Endothelial cell of umbilical vein (primary cell): ENCODE data around the gene MATN1. TPM values are rescaled to one million over a fixed set of nuclear protein-coding genes. Genes with fewer than 3 reads are reported as not detected.

ENCODE experiments used
- BruUV-seq: library from RNA; stranded (reverse); fragments of 400-500 nt; replicated peaks from 2 replicates; lab custom pipeline; 2021; lab: Mats Ljungman, UMichigan
- CTCF ChIA-PET: fragments of 300-600, 350-600 bp; sonication (Branson Sonifier 250); formaldehyde crosslinking; loops from one replicate; lab custom pipeline; 2021; ENCODE audit warnings: antibody characterized with exemption, inconsistent platforms; lab: Charles Lee
- POLR2A ChIA-PET: fragments of 300-600, 350-600 bp; sonication (Branson Sonifier 250); formaldehyde crosslinking; loops from one replicate; lab custom pipeline; 2021; ENCODE audit warnings: antibody characterized with exemption, inconsistent platforms; lab: Charles Lee
- DNase-seq: peaks from one replicate; pipeline ENCODE4 v3.0.0-alpha.2; 2011; ENCODE audit warnings: low read depth, low spot score
- FAIRE-seq: peaks from 2 replicates; lab custom pipeline; 2011; peaks lifted over from hg19 to GRCh38; lab: Jason Lieb, UNC
- H2AFZ ChIP-seq: 2 replicates; pipeline ENCODE4 v1.6.0; 2012; ENCODE audit warnings: low read depth, low read length, control low read depth, inconsistent platforms
- H3K27ac ChIP-seq: 2 replicates; pipeline ENCODE4 v1.5.1; 2011; ENCODE audit warnings: low read depth, mild to moderate bottlenecking, control low read depth, low read length, moderate library complexity; ENCODE audit not compliant: insufficient read depth
- H3K27me3 ChIP-seq, 2 experiments: 2 replicates each; pipeline versions ENCODE4 v1.6.0 to v1.6.1; 2011; ENCODE audit warnings: low read length in 2 of 2, mixed read lengths in 1 of 2; ENCODE audit not compliant: control insufficient read depth in 2 of 2, insufficient read depth in 2 of 2
- H3K36me3 ChIP-seq, 2 experiments: 2 replicates in 1 of 2; 3 replicates in 1 of 2; pipeline ENCODE4 v1.5.1; 2011; ENCODE audit warnings: low read length in 2 of 2, mild to moderate bottlenecking in 1 of 2, moderate library complexity in 1 of 2; ENCODE audit not compliant: control insufficient read depth in 2 of 2, insufficient read depth in 2 of 2; ENCODE audit errors: extremely low read depth in 1 of 2
- H3K4me1 ChIP-seq: 3 replicates; pipeline ENCODE4 v1.5.1; 2011; ENCODE audit warnings: mild to moderate bottlenecking, low read length; ENCODE audit not compliant: control insufficient read depth, insufficient read depth; ENCODE audit errors: extremely low read depth
- H3K4me2 ChIP-seq: 2 replicates; pipeline ENCODE4 v1.6.1; 2011; ENCODE audit warnings: low read length, control low read depth, mixed read lengths; ENCODE audit not compliant: insufficient read depth
- H3K4me3 ChIP-seq, 3 experiments: fragments of 200-600 bp in 1 of 3; sonication (generic), shearing (Covaris generic) in 1 of 3; replicated peaks in 1 of 3; 2 replicates each; pipeline ENCODE4 v1.5.1; 2011 to 2016; ENCODE audit warnings: control low read depth in 3 of 3, low read length in 3 of 3, mild to moderate bottlenecking in 2 of 3, inconsistent platforms in 1 of 3, low read depth in 1 of 3, moderate library complexity in 1 of 3; ENCODE audit not compliant: insufficient read depth in 1 of 3
- H3K79me2 ChIP-seq: 2 replicates; pipeline ENCODE4 v1.6.0; 2012; ENCODE audit warnings: low read length, inconsistent platforms; ENCODE audit not compliant: control insufficient read depth, insufficient read depth
- H3K9ac ChIP-seq: replicated peaks from 2 replicates; pipeline ENCODE3; 2011; ENCODE audit warnings: low read length, control low read depth; ENCODE audit not compliant: insufficient read depth; ENCODE audit errors: extremely low read depth
- H3K9me1 ChIP-seq: replicated peaks from 3 replicates; pipeline ENCODE4 v1.6.0; 2011; ENCODE audit warnings: mild to moderate bottlenecking, low read length; ENCODE audit not compliant: control insufficient read depth, insufficient read depth; ENCODE audit errors: extremely low read depth
- H3K9me3 ChIP-seq: replicated peaks from 2 replicates; pipeline ENCODE4 v1.5.1; 2012; ENCODE audit warnings: low read length, inconsistent platforms; ENCODE audit not compliant: control insufficient read depth, insufficient read depth
- H4K20me1 ChIP-seq: replicated peaks from 2 replicates; pipeline ENCODE3; 2011; ENCODE audit warnings: mild to moderate bottlenecking, low read length; ENCODE audit not compliant: control insufficient read depth, insufficient read depth; ENCODE audit errors: extremely low read depth
- EZH2 ChIP-seq: IDR thresholded peaks from 2 replicates; pipeline ENCODE4 v1.6.1; 2012; ENCODE audit warnings: borderline replicate concordance, low read depth, mild to moderate bottlenecking, moderate library complexity, low read length, inconsistent platforms; ENCODE audit not compliant: severe bottlenecking
- FOS ChIP-seq: IDR thresholded peaks from 2 replicates; pipeline ENCODE4 v1.6.1; 2011; ENCODE audit warnings: mild to moderate bottlenecking, low read length, moderate library complexity, borderline replicate concordance; ENCODE audit not compliant: insufficient read depth
- GATA2 ChIP-seq: IDR thresholded peaks from 2 replicates; pipeline ENCODE4 v1.7.0; 2011; ENCODE audit warnings: low read depth, mild to moderate bottlenecking, moderate library complexity, mixed read lengths, low read length; ENCODE audit not compliant: insufficient read length, insufficient read depth
- JUN ChIP-seq: IDR thresholded peaks from 2 replicates; pipeline ENCODE4 v1.6.1; 2011; ENCODE audit warnings: borderline replicate concordance, low read depth; ENCODE audit not compliant: insufficient read length, insufficient read depth
- MYC ChIP-seq: IDR thresholded peaks from one replicate; pipeline ENCODE4 v1.6.1; 2011; ENCODE audit warnings: mild to moderate bottlenecking, low read depth, low read length
- POLR2A ChIP-seq: IDR thresholded peaks from 2 replicates; pipeline ENCODE4 v1.6.1; 2012; ENCODE audit warnings: low read depth, mild to moderate bottlenecking, control low read depth, low read length
- POLR2AphosphoS5 ChIP-seq: IDR thresholded peaks from 2 replicates; pipeline ENCODE4 v1.6.1; 2012; ENCODE audit warnings: low read depth, mild to moderate bottlenecking, control low read depth, low read length, moderate library complexity; ENCODE audit not compliant: insufficient read depth
- dilution Hi-C: fragments of 300-500 bp; cut with MboI; formaldehyde crosslinking; loops from one replicate; pipeline ENCODE4 v1.15.0; 2019; ENCODE audit warnings: low sequenced_read_pairs; ENCODE audit not compliant: extremely low pct_ligation_motif_present
- intact Hi-C: fragments of 100-400 bp; cut with micrococcal nuclease; formaldehyde crosslinking; loops from one replicate; pipeline ENCODE4 v1.10.0; 2022
- polyA plus RNA-seq, 4 experiments: library from polyadenylated mRNA; depleted of rRNA in 3 of 4; stranded (reverse) in 3 of 4; unstranded in 1 of 4; fragments of >200 nt; gene quantifications; 2 replicates each; pipeline versions ENCODE4 v1.2.1 to v1.2.3, GENCODE V29; 2011 to 2012; ENCODE audit warnings: missing spikeins in 1 of 4
- total RNA-seq: library from RNA; stranded (reverse); gene quantifications from 2 replicates; pipeline ENCODE4 v1.2.3, GENCODE V29; 2021
- TF ChIP-seq, protein P1 (sequence below), 2 donors: IDR thresholded peaks; 1 replicate in 1 of 2; 2 replicates in 1 of 2; pipeline ENCODE4 v1.5.1; 2011; ENCODE audit warnings: low read length in 2 of 2, mild to moderate bottlenecking in 2 of 2, moderate library complexity in 2 of 2, control low read depth in 1 of 2, inconsistent platforms in 1 of 2, low read depth in 1 of 2; ENCODE audit not compliant: insufficient read depth in 1 of 2; ENCODE audit errors: extremely low read depth in 1 of 2
- TF ChIP-seq, protein P2 (sequence below): IDR thresholded peaks from 2 replicates; pipeline ENCODE4 v1.6.1; 2011; ENCODE audit not compliant: insufficient read depth, insufficient read length

Gene MATN1
- total and polyA plus RNA-seq, 2 donors (not counting 3 experiments of a cell fraction or from before 2014, with no cell fraction given) = 0.29 to 0.36 TPM

DNA sequence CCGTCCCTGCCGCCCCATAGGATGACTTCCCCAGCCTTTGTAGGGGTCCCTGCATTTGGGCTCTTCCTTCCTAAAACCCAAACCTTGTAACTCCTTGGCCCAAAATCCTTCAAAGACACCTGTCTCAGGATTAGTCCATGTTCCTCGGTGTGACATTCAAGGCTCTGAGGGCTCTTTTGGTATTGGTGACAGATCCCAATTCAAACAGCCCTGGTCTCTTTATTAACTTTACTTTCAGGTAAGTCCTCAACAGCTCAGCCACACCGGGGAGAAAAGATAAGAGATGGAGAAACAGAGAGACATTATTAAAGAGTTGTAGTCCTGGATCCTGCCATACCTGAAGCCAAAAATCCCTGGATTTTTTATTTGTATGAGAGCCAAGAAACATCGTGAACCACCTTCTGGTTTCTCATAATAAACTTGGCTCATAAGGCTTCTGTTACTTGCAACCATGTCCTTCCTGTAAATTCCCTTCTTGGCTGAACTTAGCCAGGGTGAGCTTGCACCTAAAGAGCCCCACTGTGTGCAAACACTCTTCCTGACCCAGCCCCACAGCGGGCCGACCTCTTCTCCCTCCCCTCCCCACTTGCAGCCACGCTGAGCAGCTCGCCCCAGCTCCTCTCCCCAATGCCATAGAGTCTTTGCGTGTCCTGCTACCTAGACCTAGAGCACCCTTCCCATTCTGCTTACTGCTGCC, 7.9 kb upstream of the MATN1 start:
- Histone ChIP-seq H3K36me3 (no peaks in the 10 kb centered on the region), H3K9ac (no peak overlapping the region), H3K79me2 (no peaks in the 10 kb centered on the region), H3K4me2 (no peak overlapping the region), H2AFZ (no peak overlapping the region), H3K4me3 (no peak overlapping the region), H3K27ac (no peak overlapping the region), H4K20me1 (no peaks in the 10 kb centered on the region), H3K4me1 (no peaks in the 10 kb centered on the region), H3K9me3 (no peaks in the 10 kb centered on the region), H3K9me1 (no peaks in the 10 kb centered on the region), H3K27me3 (no peaks in the 10 kb centered on the region)
- TF ChIP-seq, protein P1, sequence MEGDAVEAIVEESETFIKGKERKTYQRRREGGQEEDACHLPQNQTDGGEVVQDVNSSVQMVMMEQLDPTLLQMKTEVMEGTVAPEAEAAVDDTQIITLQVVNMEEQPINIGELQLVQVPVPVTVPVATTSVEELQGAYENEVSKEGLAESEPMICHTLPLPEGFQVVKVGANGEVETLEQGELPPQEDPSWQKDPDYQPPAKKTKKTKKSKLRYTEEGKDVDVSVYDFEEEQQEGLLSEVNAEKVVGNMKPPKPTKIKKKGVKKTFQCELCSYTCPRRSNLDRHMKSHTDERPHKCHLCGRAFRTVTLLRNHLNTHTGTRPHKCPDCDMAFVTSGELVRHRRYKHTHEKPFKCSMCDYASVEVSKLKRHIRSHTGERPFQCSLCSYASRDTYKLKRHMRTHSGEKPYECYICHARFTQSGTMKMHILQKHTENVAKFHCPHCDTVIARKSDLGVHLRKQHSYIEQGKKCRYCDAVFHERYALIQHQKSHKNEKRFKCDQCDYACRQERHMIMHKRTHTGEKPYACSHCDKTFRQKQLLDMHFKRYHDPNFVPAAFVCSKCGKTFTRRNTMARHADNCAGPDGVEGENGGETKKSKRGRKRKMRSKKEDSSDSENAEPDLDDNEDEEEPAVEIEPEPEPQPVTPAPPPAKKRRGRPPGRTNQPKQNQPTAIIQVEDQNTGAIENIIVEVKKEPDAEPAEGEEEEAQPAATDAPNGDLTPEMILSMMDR (IDR thresholded peaks at IDR 0.05; ENCODE audit: extremely low read depth in 1 of 2, insufficient read depth in 1 of 2, low read depth in 1 of 2, low read length in 2 of 2) = no peak
- TF ChIP-seq POLR2A (no peak), FOS (no peak), POLR2AphosphoS5 (no peak), JUN (no peak), MYC (no peak), GATA2 (no peak), EZH2 (no peak)
- TF ChIP-seq, protein P2, sequence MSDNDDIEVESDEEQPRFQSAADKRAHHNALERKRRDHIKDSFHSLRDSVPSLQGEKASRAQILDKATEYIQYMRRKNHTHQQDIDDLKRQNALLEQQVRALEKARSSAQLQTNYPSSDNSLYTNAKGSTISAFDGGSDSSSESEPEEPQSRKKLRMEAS = no peak
- intact Hi-C loops = no loop called here
- dilution Hi-C loops = no loop called here
- POLR2A ChIA-PET = no interaction called here
- CTCF ChIA-PET = interaction anchor here (2.0 to 6.4 kb wide), 2 partner anchors 47 to 51 kb away, joined by 7 to 100 read pairs; no protein-coding TSS in a partner anchor
- BruUV-seq = no TSS peak
- no peak for DNase-seq
- no peak for FAIRE-seq
